GM20000 (cell line): ENCODE measurements around the gene ODAD2.

Source experiments
- DNase-seq: peaks from one replicate; pipeline ENCODE4 v3.0.0; 2012; ENCODE audit warnings: low spot score
- TF ChIP-seq, protein P1 (sequence below): IDR thresholded peaks from 2 replicates; pipeline ENCODE4 v1.5.1; 2012; ENCODE audit warnings: mild to moderate bottlenecking, control low read depth; ENCODE audit errors: extremely low read depth, missing control alignments

Gene ODAD2

DNA sequence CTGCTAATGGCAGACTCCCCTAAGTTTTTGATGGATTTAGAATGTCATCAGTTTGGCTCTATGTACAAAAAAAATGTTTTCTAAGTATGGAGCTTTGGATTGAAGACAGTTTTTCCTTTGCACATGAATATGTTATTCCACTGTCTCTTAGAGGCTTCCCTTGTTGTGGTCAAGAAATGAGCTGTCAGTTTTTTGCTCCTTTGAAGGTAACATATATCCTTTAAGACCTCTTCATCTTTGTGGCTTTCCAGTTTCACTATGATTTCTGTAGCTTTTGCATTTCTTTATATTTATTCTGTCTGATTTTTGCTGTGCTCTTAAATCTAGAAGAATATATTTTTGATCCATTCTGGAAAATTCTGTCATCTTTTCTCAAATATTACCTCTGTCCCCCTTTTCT, 15.8 kb upstream of the ODAD2 start:
- TF ChIP-seq, protein P1, sequence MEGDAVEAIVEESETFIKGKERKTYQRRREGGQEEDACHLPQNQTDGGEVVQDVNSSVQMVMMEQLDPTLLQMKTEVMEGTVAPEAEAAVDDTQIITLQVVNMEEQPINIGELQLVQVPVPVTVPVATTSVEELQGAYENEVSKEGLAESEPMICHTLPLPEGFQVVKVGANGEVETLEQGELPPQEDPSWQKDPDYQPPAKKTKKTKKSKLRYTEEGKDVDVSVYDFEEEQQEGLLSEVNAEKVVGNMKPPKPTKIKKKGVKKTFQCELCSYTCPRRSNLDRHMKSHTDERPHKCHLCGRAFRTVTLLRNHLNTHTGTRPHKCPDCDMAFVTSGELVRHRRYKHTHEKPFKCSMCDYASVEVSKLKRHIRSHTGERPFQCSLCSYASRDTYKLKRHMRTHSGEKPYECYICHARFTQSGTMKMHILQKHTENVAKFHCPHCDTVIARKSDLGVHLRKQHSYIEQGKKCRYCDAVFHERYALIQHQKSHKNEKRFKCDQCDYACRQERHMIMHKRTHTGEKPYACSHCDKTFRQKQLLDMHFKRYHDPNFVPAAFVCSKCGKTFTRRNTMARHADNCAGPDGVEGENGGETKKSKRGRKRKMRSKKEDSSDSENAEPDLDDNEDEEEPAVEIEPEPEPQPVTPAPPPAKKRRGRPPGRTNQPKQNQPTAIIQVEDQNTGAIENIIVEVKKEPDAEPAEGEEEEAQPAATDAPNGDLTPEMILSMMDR, result no peak
- DNase-seq, result no peak

DNA sequence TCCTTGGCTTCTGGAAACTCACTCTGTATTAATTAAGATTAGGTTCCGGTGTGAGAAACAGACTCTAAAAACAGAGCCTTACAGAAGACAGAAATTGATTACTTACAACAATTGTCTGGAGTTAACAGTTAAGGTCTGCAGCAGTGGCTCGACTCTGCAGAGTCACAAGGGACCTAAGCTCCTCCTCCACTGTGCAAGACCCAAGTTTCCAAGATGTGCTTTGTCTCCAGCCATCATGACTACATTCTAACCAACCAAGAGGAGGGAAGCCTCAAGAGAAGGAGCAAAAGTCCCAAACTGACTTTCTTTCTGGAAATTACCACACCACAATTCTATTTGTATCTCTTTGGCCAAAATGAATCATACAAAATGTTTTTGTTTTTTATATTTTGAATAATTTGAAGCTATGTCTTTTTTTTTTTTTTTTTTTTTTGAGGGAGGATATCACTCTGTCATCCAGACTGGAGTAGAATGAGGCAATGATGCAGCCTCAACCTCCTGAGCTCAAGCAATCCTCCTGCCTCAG, 14.2 kb upstream of the ODAD2 start:
- TF ChIP-seq, protein P1, result no peak
- no peak for DNase-seq

DNA sequence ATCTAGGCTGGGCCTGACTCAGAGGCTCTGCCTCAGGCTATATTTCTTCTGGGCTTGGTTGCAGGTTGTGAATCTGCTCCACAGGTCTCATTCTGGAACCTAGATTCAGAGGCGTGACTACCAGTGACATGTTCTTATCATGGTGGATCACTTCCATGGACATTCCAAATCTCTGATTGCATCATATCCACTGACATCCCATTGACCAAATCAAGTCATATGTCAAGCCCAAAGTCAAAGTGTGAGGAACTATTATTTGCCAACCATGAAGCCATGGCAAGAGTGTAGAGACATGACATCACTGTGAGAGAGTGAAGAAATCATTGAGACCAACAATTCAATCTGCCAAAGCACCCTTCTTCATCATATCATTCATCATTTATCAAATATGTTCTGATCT, 11.9 kb upstream of the ODAD2 start:
- DNase-seq, result no peak
- TF ChIP-seq, protein P1, result no peak

DNA sequence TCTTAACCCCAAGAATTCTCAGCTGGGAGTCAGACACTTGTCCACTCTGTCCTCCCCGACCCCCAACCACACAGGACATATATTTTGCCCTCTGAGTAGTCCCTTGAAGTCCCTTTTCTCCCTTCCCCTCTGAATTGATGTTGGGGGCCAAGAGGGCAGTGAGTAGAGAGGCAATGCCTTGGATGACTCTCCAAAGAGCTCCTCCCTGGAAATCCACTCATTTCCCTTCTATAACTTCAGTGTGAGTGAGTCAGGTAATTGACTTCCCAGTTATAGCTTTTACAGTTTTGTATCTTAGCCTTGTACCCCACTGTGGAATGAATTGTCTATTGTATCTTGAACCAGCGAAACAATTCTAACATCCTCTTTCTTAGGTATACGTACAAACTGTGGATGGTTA, 9.2 kb upstream of the ODAD2 start:
- DNase-seq, result no peak
- TF ChIP-seq, protein P1, result no peak

DNA sequence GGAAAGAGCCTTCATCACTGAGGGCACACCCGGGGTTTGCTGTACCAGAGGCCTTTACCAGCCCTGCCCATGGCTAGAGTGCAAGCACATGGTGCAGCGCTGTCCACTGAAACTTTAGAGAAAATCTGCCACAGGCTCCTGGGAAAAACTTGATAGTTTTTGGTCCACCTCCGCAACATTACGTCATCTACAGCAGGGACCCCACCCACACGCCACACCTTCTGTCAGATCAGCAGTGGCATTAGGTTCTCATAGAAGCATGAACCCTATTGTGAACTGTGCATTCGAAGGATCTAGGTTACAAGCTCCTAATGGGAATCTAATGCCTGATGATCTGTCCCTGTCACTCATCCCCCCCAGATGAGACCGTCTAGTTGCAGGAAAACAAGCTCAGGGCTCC, 2.5 kb upstream of the ODAD2 start:
- no peak for DNase-seq
- TF ChIP-seq, protein P1, result no peak

DNA sequence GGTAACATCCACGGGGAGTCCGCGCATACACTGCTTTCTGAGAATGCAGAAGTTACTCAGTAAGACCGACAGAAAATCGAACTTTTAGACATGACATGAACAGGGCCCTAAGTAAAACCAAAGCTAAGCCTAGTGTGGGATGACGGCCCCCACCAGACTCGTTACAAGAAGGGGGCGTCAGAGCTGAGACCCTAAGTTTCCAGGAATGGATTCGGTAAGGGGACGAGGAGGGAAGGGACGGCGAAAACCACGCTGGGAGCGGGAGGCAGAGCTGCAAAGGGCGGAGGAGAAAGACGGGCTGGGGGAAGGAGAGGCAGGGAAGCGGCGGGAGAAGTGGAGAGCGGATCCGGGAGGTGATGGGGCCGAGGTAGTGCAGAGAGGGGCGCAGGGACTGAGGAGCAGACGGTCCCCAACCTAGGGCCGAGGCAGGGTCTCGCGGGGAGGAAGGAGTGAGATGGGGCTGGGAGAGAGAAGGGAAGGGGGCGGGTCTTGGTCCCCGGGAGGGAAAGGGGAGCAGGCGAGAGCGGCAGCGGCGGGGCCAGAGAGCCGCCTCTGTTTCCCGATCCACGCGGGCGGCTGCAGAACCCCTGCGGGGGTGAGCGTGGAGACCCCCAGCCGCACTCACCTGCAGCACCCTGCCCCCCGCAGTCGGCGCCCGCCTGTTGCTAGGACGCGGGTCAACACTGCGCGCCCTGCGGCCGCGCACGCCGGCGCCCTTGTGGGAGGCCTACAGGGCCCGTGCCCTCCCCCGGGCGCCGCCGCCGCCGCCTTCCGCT, 513 bp downstream of the ODAD2 start:
- TF ChIP-seq, protein P1, result no peak
- DNase-seq, result no peak

DNA sequence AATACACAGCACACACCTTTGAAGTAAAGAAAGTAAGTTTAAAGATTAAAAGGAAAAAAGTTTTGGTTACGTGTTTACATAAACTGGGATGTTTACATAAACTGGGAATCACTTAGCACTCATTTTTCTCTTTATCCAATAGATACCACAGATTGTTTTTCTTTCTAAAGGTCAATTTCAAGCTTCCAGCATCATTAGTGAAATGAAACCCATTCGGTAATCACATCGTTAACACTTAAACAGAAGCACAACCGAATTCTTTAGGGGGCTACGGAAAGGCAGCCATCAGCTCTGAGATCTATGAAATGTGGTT, 1.1 kb downstream of the ODAD2 start:
- DNase-seq, result no peak
- TF ChIP-seq, protein P1, result no peak
